SU-DHL-6 (cell line): Measurements from ENCODE around the gene BMP7.

ENCODE experiments used
- H2AFZ ChIP-seq: fragments of 200-600 bp; sonication (generic); 2 replicates; pipeline ENCODE4 v1.6.1; 2014; ENCODE audit warnings: low read depth, mild to moderate bottlenecking, moderate library complexity, mixed read lengths, antibody characterized with exemption, low read length; ENCODE audit not compliant: severe bottlenecking
- H3F3A ChIP-seq: fragments of 200-600 bp; shearing (Covaris generic); 2 replicates; pipeline ENCODE4 v1.6.0; 2016; ENCODE audit warnings: antibody characterized with exemption, mild to moderate bottlenecking; ENCODE audit not compliant: insufficient read depth
- H3K27ac ChIP-seq: fragments of 200-600 bp; sonication (generic); 2 replicates; pipeline ENCODE4 v1.5.1; 2016; ENCODE audit warnings: low read depth, mild to moderate bottlenecking, low read length, moderate library complexity, mixed read lengths
- H3K27me3 ChIP-seq: fragments of 200-600 bp; sonication (generic), shearing (Covaris generic); 2 replicates; pipeline ENCODE4 v1.6.0; 2014; ENCODE audit warnings: mild to moderate bottlenecking, low read length
- H3K36me3 ChIP-seq: fragments of 200-600 bp; sonication (generic); 2 replicates; pipeline ENCODE4 v1.6.1; 2014; ENCODE audit warnings: mild to moderate bottlenecking, low read length, mixed read lengths
- H3K4me2 ChIP-seq: fragments of 300-600, 200-600 bp; shearing (Covaris generic), sonication (generic); 2 replicates; pipeline ENCODE4 v1.6.0; 2014; ENCODE audit warnings: low read length, low read depth, mild to moderate bottlenecking; ENCODE audit not compliant: poor library complexity, severe bottlenecking
- H3K4me3 ChIP-seq: fragments of 200-600 bp; sonication (generic); 2 replicates; pipeline ENCODE4 v1.5.1; 2014; ENCODE audit warnings: antibody characterized with exemption, low read length, mild to moderate bottlenecking, mixed read lengths; ENCODE audit not compliant: insufficient read depth, poor library complexity, severe bottlenecking
- H3K79me2 ChIP-seq: fragments of 200-600 bp; sonication (generic); 2 replicates; pipeline ENCODE4 v1.6.1; 2014; ENCODE audit warnings: mild to moderate bottlenecking, low read length, moderate library complexity; ENCODE audit not compliant: insufficient read depth
- H3K9ac ChIP-seq: fragments of 200-600 bp; sonication (generic); 2 replicates; pipeline ENCODE4 v1.7.0; 2014; ENCODE audit warnings: mild to moderate bottlenecking, low read length
- H3K9me2 ChIP-seq: fragments of 200-600 bp; sonication (generic); replicated peaks from 2 replicates; pipeline ENCODE4 v1.6.1; 2014; ENCODE audit warnings: low read length; ENCODE audit not compliant: insufficient read depth
- H3K9me3 ChIP-seq: fragments of 200-600 bp; sonication (generic); 2 replicates; pipeline ENCODE4 v1.6.1; 2014; ENCODE audit warnings: low read length, mixed read lengths; ENCODE audit not compliant: insufficient read depth
- H4K20me1 ChIP-seq: fragments of 200-600 bp; sonication (generic); 2 replicates; pipeline ENCODE4 v1.6.1; 2014; ENCODE audit warnings: low read depth, mild to moderate bottlenecking, antibody characterized with exemption, low read length, moderate library complexity, mixed read lengths
- EZH2phosphoT487 ChIP-seq: fragments of 200-600 bp; sonication (generic), shearing (Covaris generic); conservative IDR thresholded peaks from 2 replicates; pipeline ENCODE4 v1.6.1; 2018; ENCODE audit warnings: mild to moderate bottlenecking, antibody characterized with exemption, low read length, moderate library complexity, mixed read lengths
- TF ChIP-seq, protein P1 (sequence below): fragments of 200-600 bp; sonication (generic); IDR thresholded peaks from one replicate; pipeline ENCODE4 v1.5.1; 2017; ENCODE audit warnings: antibody characterized with exemption, mild to moderate bottlenecking, low read length, moderate library complexity; ENCODE audit not compliant: insufficient read depth, poor library complexity, severe bottlenecking

The BMP7 gene

DNA sequence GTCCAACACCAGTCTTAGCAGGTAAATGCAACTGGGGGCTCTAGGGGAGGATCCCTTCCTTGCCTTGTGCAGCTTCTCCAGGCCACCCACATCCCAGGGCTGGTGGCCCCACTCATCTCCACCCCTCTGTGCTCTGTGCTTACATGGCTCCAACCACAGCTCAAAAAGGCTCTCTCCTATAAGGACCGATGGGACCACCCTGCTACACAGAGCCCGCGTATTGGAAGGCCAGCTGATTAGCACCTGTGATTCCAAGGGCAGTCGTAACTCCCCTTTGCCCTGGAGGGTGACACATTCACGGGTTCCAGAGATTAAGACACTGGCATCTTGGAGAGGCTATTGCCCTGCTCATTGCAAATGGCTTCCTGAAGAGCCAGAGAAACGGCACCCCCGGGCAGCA is 84.8 kb downstream of the BMP7 start:
- H3K9me2 ChIP-seq, result no peaks in the 10 kb centered on the region
- TF ChIP-seq, protein P1, sequence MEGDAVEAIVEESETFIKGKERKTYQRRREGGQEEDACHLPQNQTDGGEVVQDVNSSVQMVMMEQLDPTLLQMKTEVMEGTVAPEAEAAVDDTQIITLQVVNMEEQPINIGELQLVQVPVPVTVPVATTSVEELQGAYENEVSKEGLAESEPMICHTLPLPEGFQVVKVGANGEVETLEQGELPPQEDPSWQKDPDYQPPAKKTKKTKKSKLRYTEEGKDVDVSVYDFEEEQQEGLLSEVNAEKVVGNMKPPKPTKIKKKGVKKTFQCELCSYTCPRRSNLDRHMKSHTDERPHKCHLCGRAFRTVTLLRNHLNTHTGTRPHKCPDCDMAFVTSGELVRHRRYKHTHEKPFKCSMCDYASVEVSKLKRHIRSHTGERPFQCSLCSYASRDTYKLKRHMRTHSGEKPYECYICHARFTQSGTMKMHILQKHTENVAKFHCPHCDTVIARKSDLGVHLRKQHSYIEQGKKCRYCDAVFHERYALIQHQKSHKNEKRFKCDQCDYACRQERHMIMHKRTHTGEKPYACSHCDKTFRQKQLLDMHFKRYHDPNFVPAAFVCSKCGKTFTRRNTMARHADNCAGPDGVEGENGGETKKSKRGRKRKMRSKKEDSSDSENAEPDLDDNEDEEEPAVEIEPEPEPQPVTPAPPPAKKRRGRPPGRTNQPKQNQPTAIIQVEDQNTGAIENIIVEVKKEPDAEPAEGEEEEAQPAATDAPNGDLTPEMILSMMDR, result no peak
- no peak for TF ChIP-seq EZH2phosphoT487

DNA sequence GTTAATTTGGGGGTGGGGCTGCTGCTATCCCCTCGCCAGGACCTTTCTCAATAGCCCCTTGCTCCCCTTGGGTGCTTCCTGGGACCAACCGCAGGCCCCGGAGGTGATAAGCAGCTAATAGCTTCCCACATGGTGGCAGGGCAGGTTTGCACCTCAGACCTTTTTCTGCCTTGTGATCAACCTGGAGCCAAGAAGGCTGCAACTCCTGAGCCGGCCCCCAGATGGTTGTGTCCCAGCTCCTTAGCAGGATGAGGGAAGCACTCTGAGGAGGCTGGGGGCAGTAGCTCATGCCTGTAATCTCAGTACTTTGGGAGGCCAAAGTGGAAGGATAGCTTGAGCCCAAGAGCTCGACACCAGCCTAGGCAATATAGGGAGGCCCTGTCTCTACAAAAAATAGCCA is 85.5 kb downstream of the BMP7 start:
- H3K27ac ChIP-seq, result no peak overlapping the region
- no peaks in the 10 kb centered on the region for H3F3A ChIP-seq
- H3K4me3 ChIP-seq, result no peak overlapping the region
- H3K9me2 ChIP-seq, result no peaks in the 10 kb centered on the region
- no peaks in the 10 kb centered on the region for H4K20me1 ChIP-seq
- no peak overlapping the region for H3K4me2 ChIP-seq
- 0 out of 2 replicates have a peak, but pooled peaks cover 4% of the 10 kb centered on the region for H3K36me3 ChIP-seq
- H3K79me2 ChIP-seq, result no peaks in the 10 kb centered on the region; the same call in none of the 2 replicates
- no peaks in the 10 kb centered on the region for H3K27me3 ChIP-seq
- no peaks in the 10 kb centered on the region for H3K9me3 ChIP-seq
- H2AFZ ChIP-seq, result no peak overlapping the region
- no peak overlapping the region for H3K9ac ChIP-seq
- TF ChIP-seq EZH2phosphoT487, result no peak
- TF ChIP-seq, protein P1, result no peak

More for the DNA sequence above, 84.8 kb downstream of the BMP7 start:
- Histone ChIP-seq H3K79me2 (no peaks in the 10 kb centered on the region; the same call in none of the 2 replicates), H3K9ac (no peak overlapping the region), H3K4me2 (no peak overlapping the region), H3K4me3 (no peak overlapping the region), H3K36me3 (0 out of 2 replicates have a peak, but pooled peaks cover 4% of the 10 kb centered on the region), H3K27ac (no peak overlapping the region), H3K9me3 (no peaks in the 10 kb centered on the region), H3F3A (no peaks in the 10 kb centered on the region), H4K20me1 (no peaks in the 10 kb centered on the region), H2AFZ (no peak overlapping the region), H3K27me3 (no peaks in the 10 kb centered on the region)

DNA sequence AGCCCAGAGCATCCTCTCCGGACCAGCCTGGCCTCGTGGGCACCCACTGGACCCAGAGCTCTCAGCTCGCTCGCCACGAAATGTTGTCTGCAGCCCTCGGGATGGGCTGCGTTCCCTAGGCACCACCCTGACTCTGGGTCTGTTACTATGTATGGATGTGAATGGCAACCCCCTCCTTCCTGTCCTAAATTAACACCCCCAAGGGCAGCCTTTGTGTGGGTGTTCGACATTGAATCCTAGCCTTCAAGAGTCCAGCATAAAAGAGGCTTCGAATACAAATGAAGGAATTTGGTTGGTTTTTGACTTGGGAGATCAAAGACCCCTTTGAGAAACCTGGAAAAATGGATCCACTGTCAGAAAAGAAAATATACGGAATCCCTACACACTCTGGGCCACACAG is 86.1 kb downstream of the BMP7 start:
- no peak overlapping the region for H3K4me2 ChIP-seq
- no peak overlapping the region for H3K4me3 ChIP-seq
- H3K9me3 ChIP-seq, result no peaks in the 10 kb centered on the region
- no peaks in the 10 kb centered on the region; the same call in 1 of the 2 replicates for H3K79me2 ChIP-seq
- no peak overlapping the region for H3K9ac ChIP-seq
- H3K36me3 ChIP-seq, result 0 out of 2 replicates have a peak, but pooled peaks cover 4% of the 10 kb centered on the region
- H4K20me1 ChIP-seq, result no peaks in the 10 kb centered on the region
- H3K9me2 ChIP-seq, result no peaks in the 10 kb centered on the region
- H3K27me3 ChIP-seq, result no peaks in the 10 kb centered on the region
- H3K27ac ChIP-seq, result no peak overlapping the region
- H2AFZ ChIP-seq, result no peak overlapping the region
- H3F3A ChIP-seq, result no peaks in the 10 kb centered on the region
- no peak for TF ChIP-seq EZH2phosphoT487
- TF ChIP-seq, protein P1, result no peak
